Breast epithelium (tissue), 4 donors: Measurements from ENCODE around the gene PSME4. TPM values are rescaled to one million over a fixed set of nuclear protein-coding genes. Genes with fewer than 3 reads are reported as not detected.

ENCODE experiments used
- DNase-seq, 2 donors: peaks; one replicate each; pipeline ENCODE4 v3.0.0-alpha.2; 2019; ENCODE audit warnings: low spot score in 2 of 2
- H3K27ac ChIP-seq, 2 donors: fragments of 200-600 bp; sonication (generic) in 1 of 2; one replicate each; pipeline ENCODE4 v1.5.1; 2016 to 2019; ENCODE audit warnings: mild to moderate bottlenecking in 1 of 2
- H3K27me3 ChIP-seq, 2 donors: fragments of 200-600 bp; sonication (generic) in 1 of 2; one replicate each; pipeline versions ENCODE4 v1.5.1 to v1.6.0; 2017 to 2019; ENCODE audit warnings: control low read depth in 1 of 2, mild to moderate bottlenecking in 1 of 2
- H3K36me3 ChIP-seq: fragments of 200-600 bp; one replicate; pipeline ENCODE4 v1.5.1; 2019
- H3K4me1 ChIP-seq, 2 donors: fragments of 200-600 bp; sonication (generic); one replicate each; pipeline ENCODE4 v1.5.1; 2016 to 2019; ENCODE audit warnings: control low read depth in 1 of 2
- H3K4me3 ChIP-seq, 3 donors: fragments of 200-600 bp; sonication (generic); 1 replicate in 2 of 3; 2 replicates in 1 of 3; pipeline ENCODE4 v1.5.1; 2016 to 2019; ENCODE audit warnings: mild to moderate bottlenecking in 3 of 3, moderate library complexity in 2 of 3
- H3K9me3 ChIP-seq, 2 donors: fragments of 200-600 bp; sonication (generic) in 1 of 2; one replicate each; pipeline ENCODE4 v1.5.1; 2016 to 2019; ENCODE audit warnings: control low read depth in 1 of 2
- POLR2A ChIP-seq: fragments of 450-650 bp; IDR thresholded peaks from one replicate; pipeline ENCODE4 v1.6.1; 2016; ENCODE audit warnings: antibody characterized with exemption, mild to moderate bottlenecking, moderate library complexity
- POLR2AphosphoS5 ChIP-seq, 3 donors: sonication (generic); formaldehyde crosslinking; IDR thresholded peaks; one replicate each; pipeline ENCODE4 v1.6.1; 2017; ENCODE audit warnings: antibody characterized with exemption in 3 of 3
- intact Hi-C: fragments of 100-400 bp; cut with DNase I; formaldehyde crosslinking; loops from one replicate; pipeline ENCODE4 v1.15.1; 2023; ENCODE audit warnings: low total_unique reads
- total RNA-seq, 3 donors: library from RNA; depleted of rRNA; stranded (reverse); fragments of >200 nt; gene quantifications; one replicate each; pipeline ENCODE4 v1.1.0, GENCODE V29; 2016
- TF ChIP-seq, protein P1 (sequence below), 3 donors: fragments of 450-650 bp; IDR thresholded peaks; one replicate each; pipeline ENCODE4 v1.5.1; 2016 to 2017; ENCODE audit warnings: antibody characterized with exemption in 3 of 3, mild to moderate bottlenecking in 3 of 3, moderate library complexity in 3 of 3

PSME4 gene
- total RNA-seq, 3 donors from 2014 or later = 45.3 to 176 (median 75.1) TPM

- TF ChIP-seq POLR2AphosphoS5 (IDR thresholded peaks at IDR 0.05) = no peak
- TF ChIP-seq POLR2A = no peak
- TF ChIP-seq, protein P1, sequence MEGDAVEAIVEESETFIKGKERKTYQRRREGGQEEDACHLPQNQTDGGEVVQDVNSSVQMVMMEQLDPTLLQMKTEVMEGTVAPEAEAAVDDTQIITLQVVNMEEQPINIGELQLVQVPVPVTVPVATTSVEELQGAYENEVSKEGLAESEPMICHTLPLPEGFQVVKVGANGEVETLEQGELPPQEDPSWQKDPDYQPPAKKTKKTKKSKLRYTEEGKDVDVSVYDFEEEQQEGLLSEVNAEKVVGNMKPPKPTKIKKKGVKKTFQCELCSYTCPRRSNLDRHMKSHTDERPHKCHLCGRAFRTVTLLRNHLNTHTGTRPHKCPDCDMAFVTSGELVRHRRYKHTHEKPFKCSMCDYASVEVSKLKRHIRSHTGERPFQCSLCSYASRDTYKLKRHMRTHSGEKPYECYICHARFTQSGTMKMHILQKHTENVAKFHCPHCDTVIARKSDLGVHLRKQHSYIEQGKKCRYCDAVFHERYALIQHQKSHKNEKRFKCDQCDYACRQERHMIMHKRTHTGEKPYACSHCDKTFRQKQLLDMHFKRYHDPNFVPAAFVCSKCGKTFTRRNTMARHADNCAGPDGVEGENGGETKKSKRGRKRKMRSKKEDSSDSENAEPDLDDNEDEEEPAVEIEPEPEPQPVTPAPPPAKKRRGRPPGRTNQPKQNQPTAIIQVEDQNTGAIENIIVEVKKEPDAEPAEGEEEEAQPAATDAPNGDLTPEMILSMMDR (IDR thresholded peaks at IDR 0.05) = no peak
- H3K4me3 ChIP-seq = no peak overlapping the region
- intact Hi-C loops = no loop called here
- peak overlapping the region in 1 of 2 donors; percentile 43 for H3K27ac ChIP-seq
- no peaks in the 10 kb centered on the region for H3K36me3 ChIP-seq
- no peaks in the 10 kb centered on the region for H3K9me3 ChIP-seq
- no peaks in the 10 kb centered on the region for H3K27me3 ChIP-seq
- H3K4me1 ChIP-seq = no peaks in the 10 kb centered on the region
- no peak for DNase-seq
These were observed 21.3 kb downstream of the PSME4 start for GRCh38 chr2:53949457-53949856.

DNA sequence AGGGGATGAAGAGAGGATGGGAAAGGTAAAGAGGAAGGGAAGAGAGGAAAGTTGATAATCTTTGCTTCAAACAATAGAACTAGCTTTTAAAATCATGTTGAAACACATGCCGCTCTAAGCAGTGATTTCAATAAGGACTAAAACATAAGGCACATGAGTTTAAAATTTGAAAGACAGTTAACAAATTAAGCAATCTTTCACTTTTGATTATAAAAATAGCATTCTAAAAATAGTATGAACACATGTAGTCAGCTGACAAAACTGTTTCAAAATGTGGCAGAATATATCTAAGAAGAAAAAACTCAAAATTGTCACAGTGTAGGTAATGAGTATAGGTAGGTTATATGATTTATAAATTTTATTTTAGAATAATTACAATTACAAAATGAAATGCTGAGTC lies 25.3 kb downstream of the PSME4 start:
- no peak for DNase-seq
- intact Hi-C loops = no loop called here
- Histone ChIP-seq H3K36me3 (no peaks in the 10 kb centered on the region), H3K4me1 (no peaks in the 10 kb centered on the region), H3K9me3 (no peaks in the 10 kb centered on the region), H3K4me3 (no peak overlapping the region), H3K27ac (no peak overlapping the region), H3K27me3 (no peaks in the 10 kb centered on the region)
- TF ChIP-seq POLR2AphosphoS5 (IDR thresholded peaks at IDR 0.05) (no peak), POLR2A (no peak)
- TF ChIP-seq, protein P1 (IDR thresholded peaks at IDR 0.05) = no peak

GRCh38 chr2:53944542-53944941 lies 26.3 kb downstream of the PSME4 start:
- Histone ChIP-seq H3K4me1 (no peaks in the 10 kb centered on the region), H3K36me3 (no peaks in the 10 kb centered on the region), H3K27ac (no peak overlapping the region), H3K27me3 (no peaks in the 10 kb centered on the region), H3K9me3 (no peaks in the 10 kb centered on the region), H3K4me3 (no peak overlapping the region)
- no peak for DNase-seq
- intact Hi-C loops = no loop called here
- TF ChIP-seq, protein P1 (IDR thresholded peaks at IDR 0.05) = no peak
- no peak for TF ChIP-seq POLR2A
- no peak for TF ChIP-seq POLR2AphosphoS5 (IDR thresholded peaks at IDR 0.05)

GRCh38 chr2:53942280-53942679 lies 28.5 kb downstream of the PSME4 start:
- Histone ChIP-seq H3K4me1 (no peaks in the 10 kb centered on the region), H3K4me3 (no peak overlapping the region), H3K36me3 (no peaks in the 10 kb centered on the region), H3K9me3 (no peaks in the 10 kb centered on the region), H3K27ac (no peak overlapping the region), H3K27me3 (no peaks in the 10 kb centered on the region)
- no peak for DNase-seq
- intact Hi-C loops = no loop called here
- TF ChIP-seq, protein P1 (IDR thresholded peaks at IDR 0.05) = no peak
- TF ChIP-seq POLR2AphosphoS5 (IDR thresholded peaks at IDR 0.05) (no peak), POLR2A (no peak)

DNA sequence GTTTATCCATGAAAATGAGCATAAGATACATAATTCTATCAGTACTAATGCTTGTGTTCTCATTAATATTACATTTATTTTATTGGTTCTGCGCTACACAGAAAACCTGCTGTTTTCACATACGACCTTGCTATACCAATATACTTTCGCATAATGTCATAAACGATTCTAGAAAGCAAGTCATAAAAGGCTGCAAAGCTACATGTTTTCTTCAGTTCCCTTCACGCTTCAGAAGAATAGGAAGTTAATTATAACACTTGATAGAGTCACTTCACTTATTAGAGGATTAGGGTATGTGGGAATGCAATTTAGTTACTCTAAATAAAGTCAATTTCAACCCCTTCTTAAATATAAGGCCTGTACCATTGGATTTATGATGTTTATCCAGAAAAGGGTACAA lies 29.0 kb downstream of the PSME4 start:
- intact Hi-C loops = no loop called here
- TF ChIP-seq, protein P1 (IDR thresholded peaks at IDR 0.05) = no peak
- TF ChIP-seq POLR2AphosphoS5 (IDR thresholded peaks at IDR 0.05) = no peak
- no peak for TF ChIP-seq POLR2A
- no peaks in the 10 kb centered on the region for H3K4me1 ChIP-seq
- H3K27me3 ChIP-seq = no peaks in the 10 kb centered on the region
- DNase-seq = no peak
- H3K27ac ChIP-seq = no peak overlapping the region
- H3K36me3 ChIP-seq = no peaks in the 10 kb centered on the region
- no peaks in the 10 kb centered on the region for H3K9me3 ChIP-seq
- no peak overlapping the region for H3K4me3 ChIP-seq
